ENCODE results near the gene TMSB10.
"Not testable (repeated sequence)": the region's sequence is repeated elsewhere in the genome, so short reads cannot be mapped to it uniquely, and the experiment has no call there.

TMSB10 gene

DNA sequence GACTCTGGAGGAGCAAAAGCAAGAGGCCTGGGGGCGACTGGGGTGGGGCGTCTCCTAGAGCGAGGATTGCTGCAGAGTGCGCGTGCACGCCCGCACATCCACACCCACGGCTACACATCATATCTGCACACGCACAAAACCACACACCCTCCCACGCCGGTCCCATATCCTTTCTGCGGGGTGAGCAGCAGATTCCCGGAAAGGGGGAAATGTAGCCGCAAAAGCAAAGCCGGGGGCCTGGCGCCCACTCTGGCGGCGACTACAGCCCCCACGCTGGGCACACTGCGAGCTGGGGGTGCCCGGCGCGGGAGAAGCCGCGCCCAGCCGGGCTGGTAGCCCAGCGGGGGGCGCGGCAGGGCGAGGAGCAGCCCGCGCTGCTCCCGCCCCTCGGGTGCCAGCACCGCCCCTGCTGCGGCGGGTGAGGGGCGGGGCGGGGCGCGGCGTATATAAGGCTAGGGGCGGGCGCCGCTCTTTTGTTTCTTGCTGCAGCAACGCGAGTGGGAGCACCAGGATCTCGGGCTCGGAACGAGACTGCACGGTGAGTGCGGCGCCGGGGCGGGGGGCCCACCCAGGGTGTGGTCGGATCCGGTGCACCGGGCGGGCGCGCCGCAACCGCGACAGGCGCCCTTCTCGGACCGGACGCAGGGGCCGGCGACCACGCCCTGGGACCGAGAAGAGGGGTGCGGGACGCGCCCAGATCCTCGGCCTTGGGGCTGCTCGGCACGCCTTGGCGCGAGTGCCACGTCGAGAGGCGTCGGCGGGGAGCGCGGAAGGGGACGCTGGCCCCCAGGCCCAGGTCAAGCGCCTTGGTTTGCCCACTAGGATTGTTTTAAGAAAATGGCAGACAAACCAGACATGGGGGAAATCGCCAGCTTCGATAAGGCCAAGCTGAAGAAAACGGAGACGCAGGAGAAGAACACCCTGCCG, at the start of gene TMSB10:
TSS of gene TMSB10 (plus strand) at position 476 of the 927 bp plus-strand sequence.
- peak; percentile 91 for DNase-seq

DNA sequence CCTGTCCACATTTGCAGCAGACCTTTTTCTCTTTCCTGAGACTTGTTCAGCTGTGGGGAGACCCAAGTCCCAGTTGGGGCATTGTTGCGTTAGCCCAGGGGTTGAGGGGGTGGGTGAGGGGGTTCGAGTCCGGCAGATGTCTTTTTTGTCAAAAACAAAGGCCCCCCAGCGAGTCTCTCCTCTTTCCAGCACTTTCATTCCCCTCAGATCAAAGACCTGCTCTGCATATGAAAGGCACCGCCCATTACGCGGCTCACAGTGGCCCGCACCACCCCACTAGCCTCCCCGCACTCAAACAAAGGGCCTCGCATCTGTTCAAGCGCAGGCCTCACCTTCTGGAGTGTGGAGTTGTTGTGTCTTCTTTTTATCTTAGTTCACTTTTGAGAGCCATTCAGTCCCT, 49.7 kb upstream of the TMSB10 start:
- no peak for DNase-seq

DNA sequence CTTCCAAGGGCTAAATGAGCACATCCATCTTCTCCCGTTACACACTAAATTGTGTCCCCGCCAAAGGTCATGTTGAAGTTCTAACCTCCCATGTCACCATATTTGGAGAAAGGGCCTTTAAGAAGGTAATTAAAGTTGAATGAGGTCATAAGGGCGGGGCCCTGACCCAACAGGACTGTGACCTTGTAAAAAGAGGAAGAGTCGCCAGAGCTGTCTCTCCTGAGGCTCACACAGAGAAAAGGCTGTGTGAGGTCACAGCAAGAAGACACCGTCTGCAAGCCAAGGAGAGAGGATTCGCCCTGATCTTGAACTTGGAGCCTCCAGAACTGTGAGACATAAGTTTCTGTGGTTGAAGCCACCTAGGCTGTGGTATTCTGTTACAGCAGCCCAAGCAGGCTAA, 48.7 kb upstream of the TMSB10 start:
- no peak for DNase-seq

DNA sequence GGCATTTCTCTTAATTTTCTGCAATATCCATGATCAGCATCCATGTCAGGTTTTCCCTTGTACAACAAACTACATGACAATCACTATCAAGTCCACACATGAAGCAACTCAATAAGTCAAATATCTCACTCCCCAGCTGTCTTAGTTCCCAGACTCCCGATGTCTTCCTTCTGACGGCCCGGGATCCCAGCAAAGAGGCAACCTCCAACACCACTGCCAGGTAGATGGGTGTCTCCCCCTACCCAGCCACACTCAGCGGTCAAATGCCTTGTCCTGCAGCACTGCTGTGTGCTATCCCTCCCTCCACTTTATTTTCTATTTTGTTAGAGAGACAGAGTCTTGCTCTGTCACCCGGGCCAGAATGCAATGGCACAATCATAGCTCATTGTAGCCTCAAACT, 47.9 kb upstream of the TMSB10 start:
- DNase-seq, result no peak

DNA sequence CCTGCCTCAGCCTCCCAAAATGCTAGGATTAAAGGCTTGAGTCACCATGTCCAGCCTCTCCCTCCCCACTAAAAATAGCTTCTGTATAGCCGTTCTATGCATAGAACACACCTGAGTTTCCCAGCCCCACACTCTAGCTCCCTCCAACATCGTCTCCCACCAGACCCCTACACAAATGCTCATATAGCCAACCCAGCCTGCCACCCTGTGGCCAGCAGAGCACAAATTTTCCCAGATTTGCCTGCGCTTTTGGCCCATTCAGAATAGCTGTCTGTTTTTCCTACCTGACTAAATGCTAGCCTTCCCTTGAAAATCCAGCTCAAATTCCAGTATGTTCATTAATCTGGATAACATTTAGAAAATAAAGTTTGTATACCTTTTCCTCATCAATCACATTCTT, 47.3 kb upstream of the TMSB10 start:
- DNase-seq, result no peak

DNA sequence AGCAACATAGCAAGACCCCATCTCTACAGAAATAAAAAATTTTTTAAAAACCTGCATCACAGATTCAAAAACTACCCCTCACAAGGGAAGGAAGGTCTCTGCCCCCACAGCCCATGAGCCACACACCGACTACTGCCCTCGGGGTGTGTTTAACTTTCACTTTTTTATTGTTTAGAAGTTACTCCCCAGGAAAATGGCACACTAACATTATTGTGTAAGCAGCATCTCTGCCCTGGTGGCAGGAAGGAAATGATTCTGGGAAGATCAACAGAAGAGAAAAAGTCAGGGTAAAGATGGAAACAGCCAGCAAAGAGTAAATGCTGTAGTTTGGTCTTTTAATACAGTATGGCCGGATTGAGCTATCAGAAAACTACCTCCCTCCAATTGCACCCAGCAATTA, 46.5 kb upstream of the TMSB10 start:
- no peak for DNase-seq

DNA sequence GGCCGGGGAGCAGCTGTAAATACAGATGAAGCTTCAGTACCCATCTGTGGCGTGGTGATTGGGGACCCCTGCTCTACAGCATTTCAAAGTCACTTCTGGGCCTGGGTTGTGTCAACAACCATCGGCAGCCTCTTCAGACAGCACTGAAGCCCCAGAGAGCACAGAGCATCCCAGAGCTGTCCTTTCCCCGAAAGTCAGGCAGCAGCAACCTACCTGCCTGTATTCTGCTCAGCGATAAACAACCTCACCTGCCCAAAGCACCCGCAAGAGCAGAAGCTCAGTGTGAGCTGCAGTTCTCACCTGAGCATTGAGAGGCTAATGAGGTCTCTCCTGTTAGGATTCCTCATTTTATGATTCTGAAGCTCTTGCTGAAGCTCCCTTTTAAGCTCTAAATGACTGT, 43.9 kb upstream of the TMSB10 start:
- no peak for DNase-seq

DNA sequence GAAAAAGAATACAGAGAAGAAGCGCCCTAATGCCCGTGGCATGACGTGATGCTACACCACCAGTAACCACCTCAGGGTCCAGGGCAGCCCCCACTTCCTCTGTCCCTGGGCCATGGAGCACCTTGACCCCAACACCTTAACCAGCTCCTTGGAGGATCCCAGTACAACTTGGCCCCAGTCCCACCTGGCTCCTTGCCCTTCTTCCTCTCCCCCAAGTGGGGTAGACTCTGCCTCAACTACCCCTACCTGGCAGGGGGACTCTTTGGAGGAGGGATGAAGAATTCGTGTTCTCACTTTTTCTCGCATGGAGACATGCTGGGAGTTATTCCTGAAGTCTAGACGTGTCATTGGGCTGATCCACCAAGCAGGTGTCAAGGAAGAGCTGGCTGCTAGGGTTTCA, 43.5 kb upstream of the TMSB10 start:
- DNase-seq, result no peak

DNA sequence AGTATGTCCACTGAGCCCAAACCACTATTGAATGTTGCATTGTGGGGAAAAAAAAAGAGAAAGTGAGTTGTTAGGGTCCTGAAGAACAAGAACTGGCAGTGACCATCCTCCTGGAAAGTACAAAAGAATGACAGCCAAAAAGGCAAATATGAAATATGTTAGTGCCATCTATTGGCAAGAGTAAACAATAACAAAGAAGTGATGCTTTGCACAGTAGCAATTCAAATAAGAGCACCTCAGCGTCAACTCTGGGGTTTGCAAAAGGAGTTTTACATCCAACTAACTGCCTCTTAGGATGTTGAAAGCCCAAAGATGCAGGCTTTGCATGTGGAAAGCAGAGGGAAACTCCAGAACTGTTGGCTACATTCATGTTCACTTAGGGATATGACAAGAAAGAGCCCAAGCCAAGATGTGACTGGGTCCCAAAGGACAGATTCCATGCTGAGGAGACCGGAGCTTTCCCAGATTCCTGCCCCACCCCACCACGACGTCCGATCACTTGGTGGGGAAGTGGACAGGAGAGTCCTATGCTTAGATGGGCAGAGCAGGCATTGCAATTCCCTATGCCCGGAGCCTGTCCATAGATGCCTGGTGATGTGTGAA, 40.2 kb upstream of the TMSB10 start:
- no peak for DNase-seq

DNA sequence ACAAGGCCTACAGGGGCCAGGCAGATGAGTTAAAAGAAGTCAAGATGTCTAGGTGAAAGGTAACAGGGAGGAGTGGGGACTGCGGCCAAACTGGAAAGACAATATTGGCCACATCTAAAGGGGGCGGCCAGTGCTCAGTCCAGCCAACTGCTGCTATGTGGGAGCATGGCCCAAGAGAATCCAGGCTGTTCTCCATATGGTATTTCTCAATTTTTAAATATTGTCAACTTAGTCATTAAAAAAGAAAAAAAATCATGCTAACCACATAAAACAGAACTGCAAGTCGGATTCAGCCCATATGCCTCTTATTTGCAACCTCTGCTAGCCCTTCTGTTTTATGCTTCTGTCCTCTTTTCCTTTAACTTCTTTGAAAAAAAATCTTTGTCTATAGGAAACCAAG, 39.3 kb upstream of the TMSB10 start:
- no peak for DNase-seq

DNA sequence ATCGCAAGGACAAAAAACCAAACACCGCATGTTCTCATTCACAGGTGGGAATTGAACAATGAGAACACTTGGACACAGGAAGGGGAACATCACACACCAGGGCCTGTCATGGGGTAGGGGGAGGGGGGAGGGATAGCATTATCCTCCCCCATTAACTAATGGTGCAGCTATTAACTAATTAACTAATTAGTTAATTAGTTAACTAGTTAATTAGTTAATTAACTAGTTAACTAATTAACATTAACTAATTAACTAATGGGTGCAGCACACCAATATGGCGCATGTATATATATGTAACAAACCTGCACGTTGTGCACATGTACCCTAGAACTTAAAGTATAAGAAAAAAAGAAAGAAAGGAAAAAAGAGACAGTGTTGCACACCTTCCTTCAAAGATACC, 37.1 kb upstream of the TMSB10 start:
- DNase-seq, result not testable (repeated sequence)

DNA sequence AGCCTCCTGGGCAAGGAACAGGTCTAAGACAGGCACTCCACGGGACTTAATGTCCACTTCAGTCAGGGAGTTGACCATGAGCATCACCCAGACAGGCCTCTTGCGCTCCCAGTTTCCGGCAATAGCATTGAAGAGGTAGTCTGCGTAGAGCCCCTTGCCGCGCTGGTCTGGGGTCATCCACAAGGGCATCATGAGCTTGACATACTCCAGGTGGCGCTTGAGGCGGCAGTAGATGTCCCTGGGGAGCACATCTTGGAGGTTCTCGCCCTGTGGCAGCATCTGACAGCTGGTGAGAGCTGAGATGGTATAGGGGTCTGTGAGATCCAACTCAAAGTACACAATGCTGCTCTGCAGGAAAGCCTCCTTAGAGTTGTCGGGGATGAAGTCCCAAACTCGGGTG, 35.1 kb upstream of the TMSB10 start:
- no peak for DNase-seq

DNA sequence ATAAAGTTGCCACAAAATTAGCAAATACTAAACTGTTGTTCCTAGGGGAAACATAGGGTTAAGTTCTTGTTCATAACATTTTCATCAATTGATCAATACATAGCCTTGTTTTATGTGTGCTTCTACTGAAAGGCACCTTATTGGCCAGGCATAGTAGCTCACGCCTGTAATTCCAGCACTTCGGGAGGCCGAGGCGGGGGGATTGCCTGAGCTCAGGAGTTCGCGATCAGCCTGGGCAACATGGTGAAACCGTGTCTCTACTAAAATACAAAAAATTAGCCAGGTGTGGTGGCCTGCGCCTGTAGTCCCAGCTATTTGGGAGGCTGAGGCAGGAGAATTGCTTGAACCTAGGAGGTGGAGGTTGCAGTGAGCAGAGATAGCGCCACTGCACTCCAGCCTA, 32.8 kb upstream of the TMSB10 start:
- not testable (repeated sequence) for DNase-seq

DNA sequence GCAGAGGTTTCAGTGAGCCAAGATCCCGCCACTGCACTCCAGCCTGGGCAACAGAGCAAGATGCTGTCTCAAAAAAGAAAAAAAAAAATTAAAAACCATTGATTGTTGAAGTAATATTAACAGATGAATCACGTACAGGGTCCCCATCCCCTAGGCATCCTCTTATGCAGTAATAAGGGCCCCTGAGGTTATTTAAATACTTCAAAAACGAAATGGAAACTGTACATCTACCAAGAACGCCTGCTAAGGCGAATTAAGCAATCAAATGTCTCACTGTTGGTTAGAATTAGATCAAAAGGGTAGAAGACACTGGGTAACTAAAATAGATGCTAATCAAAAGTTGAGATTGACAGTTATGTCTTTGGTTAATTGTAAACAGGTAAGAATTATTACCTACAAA, 32.1 kb upstream of the TMSB10 start:
- no peak for DNase-seq

DNA sequence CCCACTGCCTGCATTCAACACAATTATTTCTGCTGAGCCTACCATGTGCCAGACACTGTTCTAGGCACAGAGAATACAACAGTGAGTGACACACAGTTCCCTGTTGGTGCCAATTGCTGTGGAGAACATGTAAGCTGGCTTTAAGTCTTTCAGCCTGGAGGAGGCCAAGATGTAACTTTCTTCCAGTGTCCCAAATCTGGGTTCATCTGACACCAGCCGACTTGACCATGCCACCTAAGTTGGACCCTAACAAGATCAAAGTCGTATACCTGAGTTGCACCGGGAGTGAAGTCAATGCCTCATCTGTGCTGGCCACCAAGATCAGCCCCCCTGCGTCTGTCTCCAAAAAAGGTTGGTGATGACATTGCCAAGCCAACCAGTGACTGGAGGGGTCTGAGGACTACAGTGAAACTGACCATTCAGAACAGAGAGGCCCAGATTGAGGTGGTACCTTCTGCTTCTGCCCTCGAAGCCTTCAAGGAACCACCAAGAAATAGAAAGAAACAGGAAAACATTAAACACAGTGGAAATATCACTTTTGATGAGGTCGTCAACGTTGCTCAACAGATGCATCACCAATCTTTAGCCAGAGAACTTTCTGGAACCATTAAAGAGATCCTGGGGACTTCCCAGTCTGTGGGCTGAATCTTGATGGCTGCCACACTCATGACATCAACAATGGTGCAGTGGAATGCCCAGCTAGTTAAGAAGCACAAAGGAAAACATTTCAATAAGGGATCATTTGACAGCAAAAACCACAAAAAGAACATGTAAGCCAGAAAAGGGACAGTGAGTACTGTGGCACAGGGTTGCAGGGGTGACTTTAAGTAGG, 30.9 kb upstream of the TMSB10 start:
- DNase-seq, result peak; percentile 30

DNA sequence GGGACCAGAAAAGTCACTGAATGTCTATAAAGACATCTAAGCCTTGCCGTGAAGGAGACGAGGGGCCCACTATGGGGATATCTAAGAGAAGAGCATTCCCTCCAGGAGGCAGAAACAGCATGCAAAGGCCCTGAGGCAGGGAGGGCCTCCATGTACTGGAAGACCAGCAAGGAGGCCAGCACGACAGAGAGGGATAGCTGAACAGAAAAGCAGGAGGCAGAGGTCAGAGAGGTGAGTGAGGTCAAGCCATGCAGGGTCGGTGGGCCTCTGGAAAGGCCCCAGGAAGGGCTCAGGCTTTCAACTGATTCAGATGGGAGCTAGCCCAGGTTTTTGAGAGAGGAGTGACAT, 30.3 kb upstream of the TMSB10 start:
- no peak for DNase-seq

DNA sequence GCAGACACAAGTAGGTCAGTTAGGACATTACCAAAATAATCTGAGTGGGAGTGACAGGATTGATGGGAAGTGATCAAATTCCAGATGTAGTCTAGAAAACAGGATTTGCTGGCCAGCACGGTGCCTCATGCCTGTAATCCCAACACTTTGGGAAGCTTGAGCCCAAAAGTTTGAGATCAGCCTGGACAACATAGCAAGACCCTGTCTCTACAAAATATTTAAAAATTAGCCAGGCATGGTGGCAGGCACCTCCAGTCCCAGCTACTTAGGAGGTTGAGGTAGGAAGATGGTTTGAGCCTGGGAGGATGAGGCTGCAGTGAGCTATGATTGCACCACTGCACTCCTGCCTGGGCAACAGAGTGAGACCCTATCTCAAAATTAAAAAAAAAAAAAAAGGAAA, 29.8 kb upstream of the TMSB10 start:
- not testable (repeated sequence) for DNase-seq

DNA sequence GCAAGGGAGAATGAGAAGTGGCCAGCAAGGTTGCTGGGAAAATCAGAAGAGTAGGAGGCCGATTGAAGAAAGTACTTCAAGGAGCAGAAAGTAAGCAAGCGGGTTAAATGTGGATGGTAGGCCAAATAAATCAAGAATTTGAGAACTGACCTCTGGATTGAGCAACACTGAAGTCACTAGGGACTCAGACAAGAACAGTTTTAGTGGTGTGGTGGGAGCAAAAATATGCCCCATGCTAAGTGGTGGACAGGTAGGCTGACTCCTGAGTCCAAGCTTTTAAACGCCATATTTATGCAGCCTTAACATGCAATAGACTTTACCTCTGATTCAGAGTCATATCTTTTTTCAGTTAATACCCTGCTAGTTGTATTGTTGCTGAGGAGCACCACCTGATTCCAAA, 29.1 kb upstream of the TMSB10 start:
- DNase-seq, result no peak

DNA sequence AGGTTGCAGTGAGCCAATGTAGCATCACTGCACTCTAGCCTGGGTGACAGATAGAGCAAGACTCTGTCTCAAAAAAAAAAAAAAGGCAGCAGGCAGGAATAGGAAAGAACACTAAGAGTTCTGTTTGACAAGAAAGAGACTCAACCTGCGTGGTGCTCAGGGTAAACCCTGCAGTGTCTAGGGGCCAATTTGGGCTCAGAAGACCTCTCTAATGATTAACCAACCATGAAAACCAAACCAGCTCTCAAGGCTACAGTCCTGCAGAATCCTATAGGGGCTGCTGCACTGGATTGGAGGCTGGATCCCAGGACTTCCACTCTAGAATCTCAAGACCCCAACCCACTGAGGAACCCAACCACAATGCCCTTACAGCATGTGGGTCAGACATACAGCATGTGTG, 27.0 kb upstream of the TMSB10 start:
- no peak for DNase-seq

DNA sequence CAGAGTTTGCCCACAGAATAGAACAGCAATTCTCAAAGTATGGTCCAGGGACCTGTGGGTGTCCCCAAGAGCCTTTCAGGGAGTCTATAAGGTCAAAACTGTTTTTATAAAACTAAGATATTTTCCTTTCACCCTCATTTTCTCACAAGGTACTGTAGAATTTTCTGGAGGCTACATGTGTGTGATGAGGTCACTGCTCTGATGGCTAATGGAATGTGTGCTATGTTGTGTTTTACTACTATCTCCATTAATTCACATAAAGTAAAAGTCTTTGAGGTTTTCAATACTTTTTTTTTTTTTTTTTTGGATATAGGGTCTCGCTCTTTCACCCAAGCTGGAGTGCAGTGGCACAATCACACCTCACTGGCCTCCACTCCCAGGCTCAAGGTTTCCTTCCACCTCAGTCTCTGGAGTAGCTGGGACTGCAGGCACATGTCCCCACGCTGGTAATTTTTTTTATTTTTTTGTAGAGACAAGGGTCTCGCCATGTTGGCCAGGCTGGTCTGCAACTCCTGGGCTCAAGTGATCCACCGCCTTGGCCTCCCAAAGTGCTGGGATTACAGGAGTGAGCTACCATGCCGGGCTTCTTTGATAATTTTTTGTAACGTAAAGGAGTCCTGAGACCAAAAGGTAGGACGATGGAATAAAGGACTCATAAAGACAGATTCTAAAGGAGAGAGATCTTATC, 26.4 kb upstream of the TMSB10 start:
- DNase-seq, result no peak

DNA sequence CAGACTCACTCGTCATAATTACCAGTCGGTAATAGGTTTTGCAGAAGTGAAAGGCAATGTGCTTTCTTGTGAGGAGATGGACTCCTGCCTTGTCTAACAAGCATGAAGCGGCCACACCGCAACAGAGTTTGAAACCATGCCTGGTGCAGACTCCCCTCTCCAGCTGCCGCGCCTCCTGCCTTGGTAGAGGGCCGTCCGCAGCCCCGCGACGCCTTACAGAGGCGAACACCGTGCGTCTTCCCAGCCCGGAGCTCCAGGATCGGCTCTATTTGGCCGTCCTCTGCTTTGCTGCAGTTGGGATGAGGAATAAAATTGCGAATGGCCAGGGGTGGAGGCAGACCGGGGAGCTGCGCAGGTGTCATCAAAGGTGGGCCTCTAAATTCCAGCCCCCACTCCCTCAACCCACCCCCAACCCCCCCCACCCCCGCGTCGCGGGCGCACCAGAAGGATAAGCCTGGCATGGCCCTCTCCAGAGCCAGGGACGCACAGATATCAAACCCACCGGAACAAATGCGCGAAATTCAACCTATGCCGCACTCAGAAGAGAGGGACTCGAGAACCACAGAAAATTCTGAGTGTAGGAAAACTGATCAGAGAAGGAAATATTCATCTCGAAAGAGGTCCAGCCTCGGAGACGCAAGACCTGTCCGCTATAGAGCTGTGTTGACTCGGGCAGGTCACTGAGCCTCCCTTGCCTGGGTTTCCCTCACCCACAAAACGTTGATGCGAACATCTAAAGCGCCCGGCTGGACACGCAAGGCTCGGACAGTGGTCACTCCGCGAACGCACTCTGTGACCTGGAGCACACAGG, 25.7 kb upstream of the TMSB10 start:
- peak; percentile 21 for DNase-seq

DNA sequence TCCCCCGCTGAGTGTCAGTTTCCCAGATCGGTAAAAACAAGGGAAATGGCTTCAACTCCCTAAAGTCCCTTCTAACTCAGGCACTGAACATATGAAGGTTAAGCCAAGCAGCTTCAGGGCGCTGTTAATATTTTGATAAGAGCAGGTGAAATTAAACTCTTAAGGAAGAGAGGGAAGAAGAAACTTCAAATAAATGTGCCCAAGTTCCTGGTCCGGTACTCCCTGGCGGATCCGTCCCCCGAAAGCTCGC, 25.1 kb upstream of the TMSB10 start:
- DNase-seq, result no peak
